ENCODE measurements around the gene UBC.
A peak's percentile ranks its signal among the peaks of the same experiment; 100 is the strongest.
"Not testable (repeated sequence)": the region's sequence is repeated elsewhere in the genome, so short reads cannot be mapped to it uniquely, and the experiment has no call there.

UBC gene

DNA sequence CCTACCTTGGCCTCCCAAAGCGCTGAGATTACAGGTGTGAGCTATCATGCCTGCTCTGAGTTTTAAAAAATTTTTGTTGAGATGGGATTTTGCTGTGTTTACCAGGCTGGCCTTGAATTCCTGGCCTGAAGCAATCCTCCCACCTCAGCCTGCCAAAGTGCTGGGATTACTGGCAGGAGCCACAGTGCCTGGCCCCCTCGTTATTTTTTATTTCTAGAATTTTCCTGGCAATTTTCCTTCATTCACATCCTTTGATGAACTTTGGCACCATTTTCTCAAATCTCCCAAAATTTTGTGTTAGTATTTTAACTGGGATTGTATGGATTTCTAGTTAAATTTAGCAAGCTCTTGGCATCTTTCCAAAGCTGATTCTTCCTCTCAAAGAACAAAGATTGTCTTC, 26.2 kb downstream of the UBC start:
- peaks cover 60% of the 10 kb centered on the region for H3K4me1 ChIP-seq
- H4K20me1 ChIP-seq, result no peaks in the 10 kb centered on the region
- H3K27ac ChIP-seq, result no peak overlapping the region
- no peak for TF ChIP-seq Cebpa-rat (IDR thresholded peaks at IDR 0.05)
- H3K9me3 ChIP-seq, result no peaks in the 10 kb centered on the region
- no peaks in the 10 kb centered on the region for H3K27me3 ChIP-seq
- H3K36me3 ChIP-seq, result no peaks in the 10 kb centered on the region
- H3K9ac ChIP-seq, result 0 out of 2 replicates have a peak overlapping the region, but pooled peaks have one; percentile 29
- no peak overlapping the region for H3K4me3 ChIP-seq
- H3K4me2 ChIP-seq, result peak overlapping the region; percentile 58

DNA sequence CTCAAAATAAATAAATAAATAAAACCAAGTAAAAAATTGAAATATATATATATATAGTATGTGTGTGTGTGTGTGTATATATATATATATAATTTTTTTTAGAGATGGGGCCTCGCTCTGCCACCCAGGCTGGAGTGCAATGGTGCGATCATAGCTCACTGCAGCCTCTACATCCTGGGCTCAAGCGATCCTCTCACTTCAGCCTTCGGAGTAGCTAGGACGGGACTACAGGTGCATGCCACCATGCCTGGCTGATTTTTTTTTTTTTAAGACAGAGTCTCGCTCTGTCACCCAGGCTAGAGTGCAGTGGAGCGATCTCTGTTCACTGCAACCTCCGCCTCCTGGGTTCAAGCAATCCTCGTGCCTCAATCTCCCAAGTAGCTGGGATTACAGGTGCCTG, 26.7 kb downstream of the UBC start:
- H3K9me3 ChIP-seq, H3K27me3 ChIP-seq, H3K9ac ChIP-seq, H3K36me3 ChIP-seq, H3K27ac ChIP-seq, H3K4me3 ChIP-seq, H4K20me1 ChIP-seq: not testable (repeated sequence)
- Histone ChIP-seq H3K4me2 (peak overlapping the region; percentile 58), H3K4me1 (peaks cover 63% of the 10 kb centered on the region)

- no peak for TF ChIP-seq Cebpa-rat (IDR thresholded peaks at IDR 0.05)
- no peaks in the 10 kb centered on the region for H3K27me3 ChIP-seq
- peak overlapping the region; percentile 57 for H3K9ac ChIP-seq
- H4K20me1 ChIP-seq, result no peaks in the 10 kb centered on the region
- no peaks in the 10 kb centered on the region for H3K36me3 ChIP-seq
- H3K4me2 ChIP-seq, result peak overlapping the region; percentile 86
- H3K9me3 ChIP-seq, result no peaks in the 10 kb centered on the region
- H3K4me3 ChIP-seq, result peak overlapping the region; percentile 23; the same call in 1 of the 2 replicates
- peaks cover 93% of the 10 kb centered on the region for H3K4me1 ChIP-seq
- peak overlapping the region; percentile 83 for H3K27ac ChIP-seq
Observed at GRCh38 chr12:124884587-124885438, 29.6 kb downstream of the UBC start.

GRCh38 chr12:124883263-124884130, 31.0 kb downstream of the UBC start:
- TF ChIP-seq Cebpa-rat (IDR thresholded peaks at IDR 0.05), result no peak
- no peaks in the 10 kb centered on the region for H3K36me3 ChIP-seq
- peak overlapping the region; percentile 86 for H3K4me2 ChIP-seq
- H3K9ac ChIP-seq, result peak overlapping the region; percentile 57; the same call in 1 of the 2 replicates
- no peak overlapping the region; the same call in 1 of the 2 replicates for H3K4me3 ChIP-seq
- peaks cover 100% of the 10 kb centered on the region for H3K4me1 ChIP-seq
- H3K27me3 ChIP-seq, result no peaks in the 10 kb centered on the region
- H4K20me1 ChIP-seq, result no peaks in the 10 kb centered on the region
- H3K9me3 ChIP-seq, result no peaks in the 10 kb centered on the region
- H3K27ac ChIP-seq, result peak overlapping the region; percentile 83

- peak overlapping the region; percentile 86 for H3K4me2 ChIP-seq
- TF ChIP-seq Cebpa-rat (IDR thresholded peaks at IDR 0.05), result no peak
- peak overlapping the region; percentile 61 for H3K9ac ChIP-seq
- peaks cover 87% of the 10 kb centered on the region for H3K4me1 ChIP-seq
- H4K20me1 ChIP-seq, result no peaks in the 10 kb centered on the region
- no peaks in the 10 kb centered on the region for H3K27me3 ChIP-seq
- H3K36me3 ChIP-seq, result no peaks in the 10 kb centered on the region
- 0 out of 2 replicates have a peak overlapping the region, but pooled peaks have one; percentile 14 for H3K4me3 ChIP-seq
- peak overlapping the region; percentile 78 for H3K27ac ChIP-seq
- H3K9me3 ChIP-seq, result no peaks in the 10 kb centered on the region
Observed at GRCh38 chr12:124881123-124881522, 33.3 kb downstream of the UBC start.

- H4K20me1 ChIP-seq, H3K36me3 ChIP-seq, H3K27me3 ChIP-seq, H3K4me3 ChIP-seq, H3K9me3 ChIP-seq: not testable (repeated sequence)
- Histone ChIP-seq H3K4me2 (peak overlapping the region; percentile 86), H3K4me1 (peaks cover 84% of the 10 kb centered on the region), H3K9ac (peak overlapping the region; percentile 50; the same call in 1 of the 2 replicates), H3K27ac (peak overlapping the region; percentile 78)
Observed at GRCh38 chr12:124880335-124880734, 34.1 kb downstream of the UBC start.

DNA sequence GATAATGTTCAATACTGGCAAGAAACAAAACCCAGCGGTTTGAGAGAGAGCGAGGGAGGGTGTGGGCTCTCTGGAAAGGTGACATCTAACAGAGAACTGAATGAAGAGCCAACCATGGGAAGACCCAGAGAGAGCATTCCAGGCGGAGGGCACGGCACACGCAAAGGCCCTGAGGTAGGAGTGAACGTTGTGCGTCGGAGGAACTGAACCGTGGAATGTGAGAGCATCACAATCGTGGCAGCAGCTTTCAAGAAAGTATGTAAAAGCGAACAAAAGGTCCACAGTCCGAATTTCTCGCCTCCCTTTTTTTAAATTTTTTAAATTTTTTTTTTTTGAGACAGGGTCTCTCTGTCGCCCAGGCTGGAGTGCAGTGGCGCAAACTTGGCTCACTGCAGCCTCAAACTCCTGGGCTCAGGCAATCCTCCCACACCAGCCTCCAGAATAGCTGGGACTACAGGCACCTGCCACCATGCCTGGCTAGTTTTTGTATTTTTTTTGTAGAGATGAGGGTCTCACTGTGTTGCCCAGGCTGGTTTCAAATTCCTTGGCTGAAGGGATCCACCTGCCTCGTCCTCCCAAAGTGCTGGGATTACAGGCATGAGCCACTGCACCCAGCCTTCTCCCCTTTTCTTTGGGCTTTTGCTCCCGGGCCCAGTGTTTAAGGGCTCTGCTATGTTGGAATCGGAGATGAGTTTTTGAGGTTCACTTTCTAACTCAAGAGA, 35.5 kb downstream of the UBC start:
- Histone ChIP-seq H3K9ac (no peak overlapping the region), H4K20me1 (no peaks in the 10 kb centered on the region), H3K9me3 (no peaks in the 10 kb centered on the region), H3K4me3 (no peak overlapping the region), H3K27me3 (no peaks in the 10 kb centered on the region), H3K4me1 (peaks cover 84% of the 10 kb centered on the region), H3K4me2 (peak overlapping the region; percentile 86), H3K36me3 (no peaks in the 10 kb centered on the region), H3K27ac (no peak overlapping the region)
- TF ChIP-seq Cebpa-rat (IDR thresholded peaks at IDR 0.05), result no peak

DNA sequence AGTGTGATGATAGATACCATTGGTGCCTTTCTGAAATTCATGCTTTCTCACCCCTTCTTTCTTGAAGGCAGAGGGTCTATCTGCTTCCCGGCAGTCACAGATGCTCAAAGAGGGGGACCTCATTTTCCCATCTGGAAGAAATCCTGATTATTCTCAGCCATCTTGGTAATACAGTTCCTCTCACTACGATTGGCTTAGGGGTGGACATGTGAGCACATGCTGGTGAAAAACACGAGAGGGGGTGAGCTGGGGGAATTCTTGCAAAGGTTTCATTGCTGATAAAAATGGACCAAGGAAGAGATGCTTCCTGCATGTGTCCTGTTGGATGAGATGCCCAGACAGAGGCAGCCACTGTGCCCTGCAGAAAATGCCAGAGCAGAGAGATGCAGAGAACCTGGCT, 37.0 kb downstream of the UBC start:
- Histone ChIP-seq H4K20me1 (no peaks in the 10 kb centered on the region), H3K36me3 (no peaks in the 10 kb centered on the region), H3K9ac (no peak overlapping the region), H3K27me3 (no peaks in the 10 kb centered on the region), H3K4me1 (peaks cover 84% of the 10 kb centered on the region), H3K9me3 (no peaks in the 10 kb centered on the region), H3K4me3 (no peak overlapping the region), H3K4me2 (no peak overlapping the region), H3K27ac (no peak overlapping the region)
- no peak for TF ChIP-seq Cebpa-rat (IDR thresholded peaks at IDR 0.05)

DNA sequence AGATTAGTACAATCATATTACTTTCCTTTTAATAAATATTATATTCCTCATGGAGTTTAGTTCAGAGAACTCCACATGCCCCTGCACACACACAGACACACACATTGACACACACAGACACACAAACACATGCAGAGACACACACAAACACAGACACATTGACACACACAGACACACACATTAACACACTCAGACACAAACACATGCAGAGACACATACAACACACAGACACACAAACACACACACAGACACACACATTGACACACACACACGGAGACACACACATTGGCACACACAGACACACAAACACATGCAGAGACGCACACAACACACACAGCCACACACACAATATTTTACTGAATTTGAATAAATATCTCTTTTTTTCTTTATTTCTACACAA, 38.3 kb downstream of the UBC start:
- no peaks in the 10 kb centered on the region for H4K20me1 ChIP-seq
- no peak for TF ChIP-seq Cebpa-rat (IDR thresholded peaks at IDR 0.05)
- no peaks in the 10 kb centered on the region for H3K27me3 ChIP-seq

More for the DNA sequence above, 38.3 kb downstream of the UBC start:
- H3K9ac ChIP-seq, result no peak overlapping the region
- no peaks in the 10 kb centered on the region for H3K9me3 ChIP-seq
- no peak overlapping the region for H3K27ac ChIP-seq
- no peaks in the 10 kb centered on the region for H3K36me3 ChIP-seq
- H3K4me2 ChIP-seq, result no peak overlapping the region
- H3K4me3 ChIP-seq, result no peak overlapping the region
- peaks cover 84% of the 10 kb centered on the region for H3K4me1 ChIP-seq
